GM23248 (cell line): ENCODE results near the gene TRAM2. TPM values are rescaled to one million over a fixed set of nuclear protein-coding genes. Genes with fewer than 3 reads are reported as not detected.

Experiments
- DNase-seq: peaks from one replicate; pipeline ENCODE4 v3.0.0-alpha.2; 2015
- H2AFZ ChIP-seq: fragments of 200-600 bp; sonication (generic); 2 replicates; pipeline ENCODE4 v1.6.1; 2016; ENCODE audit warnings: antibody characterized with exemption
- H3F3A ChIP-seq: fragments of 200-600 bp; sonication (generic); 2 replicates; pipeline ENCODE4 v1.6.1; 2016; ENCODE audit warnings: mild to moderate bottlenecking, antibody characterized with exemption, mixed run types; ENCODE audit not compliant: insufficient read depth
- H3K27ac ChIP-seq: fragments of 200-600 bp; sonication (generic); 2 replicates; pipeline ENCODE4 v1.5.1; 2016; ENCODE audit warnings: mild to moderate bottlenecking
- H3K27me3 ChIP-seq: fragments of 200-600 bp; sonication (generic); replicated peaks from 2 replicates; pipeline ENCODE4 v1.6.1; 2016; ENCODE audit warnings: mild to moderate bottlenecking; ENCODE audit not compliant: insufficient read depth
- H3K36me3 ChIP-seq: fragments of 200-600 bp; sonication (generic); 2 replicates; pipeline ENCODE4 v1.6.1; 2016; ENCODE audit warnings: low read depth, mild to moderate bottlenecking
- H3K4me1 ChIP-seq: fragments of 200-600 bp; sonication (generic); 2 replicates; pipeline ENCODE4 v1.6.1; 2016; ENCODE audit warnings: mild to moderate bottlenecking; ENCODE audit not compliant: insufficient read depth
- H3K4me2 ChIP-seq: fragments of 200-600 bp; sonication (generic); one replicate; pipeline ENCODE4 v1.6.1; 2016; ENCODE audit warnings: mild to moderate bottlenecking; ENCODE audit not compliant: unreplicated experiment
- H3K4me3 ChIP-seq: fragments of 200-600 bp; sonication (generic); 2 replicates; pipeline ENCODE4 v1.5.1; 2016; ENCODE audit warnings: mild to moderate bottlenecking
- H3K79me2 ChIP-seq: fragments of 200-600 bp; sonication (generic); 2 replicates; pipeline ENCODE4 v1.6.1; 2016; ENCODE audit warnings: mild to moderate bottlenecking; ENCODE audit not compliant: insufficient read depth
- H3K9ac ChIP-seq: fragments of 200-600 bp; sonication (generic); 2 replicates; pipeline ENCODE4 v1.6.1; 2016; ENCODE audit warnings: mild to moderate bottlenecking
- H3K9me2 ChIP-seq: fragments of 200-600 bp; sonication (generic); 2 replicates; pipeline ENCODE4 v1.6.1; 2016; ENCODE audit warnings: mixed run types, mild to moderate bottlenecking, moderate library complexity; ENCODE audit not compliant: insufficient read depth
- H3K9me3 ChIP-seq: fragments of 200-600 bp; sonication (generic); one replicate; pipeline ENCODE4 v1.6.1; 2017; ENCODE audit warnings: low read depth
- H4K20me1 ChIP-seq: fragments of 200-600 bp; sonication (generic); 2 replicates; pipeline ENCODE4 v1.6.0; 2016; ENCODE audit not compliant: insufficient read depth
- EZH2 ChIP-seq: fragments of 200-600 bp; sonication (generic); IDR thresholded peaks from 2 replicates; pipeline ENCODE4 v1.6.1; 2018; ENCODE audit warnings: antibody characterized with exemption, mild to moderate bottlenecking; ENCODE audit not compliant: insufficient read depth, poor library complexity, severe bottlenecking
- EZH2phosphoT487 ChIP-seq: fragments of 200-600 bp; sonication (generic); IDR thresholded peaks from 2 replicates; pipeline ENCODE4 v1.6.1; 2018; ENCODE audit warnings: antibody characterized with exemption, moderate library complexity, mild to moderate bottlenecking, low read depth; ENCODE audit not compliant: insufficient read depth
- WGBS, 2 experiments: methylation state at CpG; one replicate each; pipeline ENCODE4 v1.1.6; 2015 to 2017; ENCODE audit warnings: low lambda C conversion rate in 2 of 2, low coverage in 1 of 2; ENCODE audit errors: missing lambda C conversion rate in 2 of 2; 5-methylcytosine and 5-hydroxymethylcytosine counted together
- in situ Hi-C: fragments of 300-500 bp; cut with MboI; formaldehyde crosslinking; loops from 2 replicates; pipeline ENCODE4 v1.15.0; 2020
- polyA plus RNA-seq: library from polyadenylated mRNA; unstranded; fragments of >200 nt; fragmentation: Nextera tagmentation; extraction: Ambion mirVana; gene quantifications from 2 replicates; pipeline ENCODE4 v1.2.1, GENCODE V29; 2016
- total RNA-seq: library from RNA; depleted of rRNA; stranded (reverse); fragments of >200 nt; shearing (Covaris generic); gene quantifications from 2 replicates; pipeline ENCODE4 v1.2.3, GENCODE V29; 2014

Gene TRAM2
- total and polyA plus RNA-seq, 2 experiments from 2014 or later: 141 to 174 TPM

- 97 to 99% methylated on average over 7 of the region's 7 CpGs for WGBS, 2 experiments
- Histone ChIP-seq H4K20me1 (no peaks in the 10 kb centered on the region), H3K4me1 (0 out of 2 replicates have a peak, but pooled peaks cover 8% of the 10 kb centered on the region), H3K9me2 (no peaks in the 10 kb centered on the region), H3F3A (peaks cover 4% of the 10 kb centered on the region; the same call in 1 of the 2 replicates), H2AFZ (no peak overlapping the region), H3K27ac (no peak overlapping the region), H3K79me2 (peaks cover 21% of the 10 kb centered on the region), H3K9me3 (no peaks in the 10 kb centered on the region), H3K36me3 (no peaks in the 10 kb centered on the region), H3K4me3 (no peak overlapping the region), H3K9ac (no peak overlapping the region), H3K27me3 (no peaks in the 10 kb centered on the region), H3K4me2 (no peak overlapping the region)
- TF ChIP-seq EZH2 (no peak), EZH2phosphoT487 (no peak)
- in situ Hi-C loops: no loop called here
- no peak for DNase-seq
These were observed 4.0 kb upstream of the TRAM2 start for GRCh38 chr6:52580905-52581304.

- TF ChIP-seq EZH2phosphoT487 (no peak), EZH2 (no peak)
- Histone ChIP-seq H2AFZ (no peak overlapping the region), H3K79me2 (peaks cover 38% of the 10 kb centered on the region), H3K36me3 (no peaks in the 10 kb centered on the region), H3K9me3 (no peaks in the 10 kb centered on the region), H3K27ac (no peak overlapping the region), H3K27me3 (no peaks in the 10 kb centered on the region), H3K4me3 (no peak overlapping the region), H3K9ac (no peak overlapping the region), H4K20me1 (no peaks in the 10 kb centered on the region), H3K4me1 (peaks cover 9% of the 10 kb centered on the region; the same call in 1 of the 2 replicates), H3F3A (peaks cover 20% of the 10 kb centered on the region), H3K4me2 (no peak overlapping the region), H3K9me2 (no peaks in the 10 kb centered on the region)
- DNase-seq: no peak
- in situ Hi-C loops: no loop called here
- 84 to 85% methylated on average over 6 of the region's 6 CpGs for WGBS, 2 experiments
These were observed 2.3 kb upstream of the TRAM2 start for GRCh38 chr6:52579006-52579660.

- no peak for TF ChIP-seq EZH2
- TF ChIP-seq EZH2phosphoT487: no peak
- Histone ChIP-seq H3K9me2 (no peaks in the 10 kb centered on the region), H3K4me3 (peak overlapping the region; percentile 92), H3K9ac (peak overlapping the region; percentile 98), H3K27ac (peak overlapping the region; percentile 93), H3F3A (peaks cover 32% of the 10 kb centered on the region), H3K9me3 (no peaks in the 10 kb centered on the region), H3K4me2 (peak overlapping the region; percentile 84), H3K79me2 (peaks cover 50% of the 10 kb centered on the region), H3K27me3 (no peaks in the 10 kb centered on the region), H3K36me3 (no peaks in the 10 kb centered on the region), H2AFZ (peak overlapping the region; percentile 51), H3K4me1 (peaks cover 21% of the 10 kb centered on the region), H4K20me1 (no peaks in the 10 kb centered on the region)
- in situ Hi-C loops: no loop called here
- WGBS, 2 experiments: 46 to 58% methylated on average over 9 of the region's 9 CpGs
- DNase-seq: no peak
These were observed 1.1 kb upstream of the TRAM2 start for GRCh38 chr6:52577778-52578463.

- Histone ChIP-seq H3K79me2 (peaks cover 65% of the 10 kb centered on the region), H3K9ac (peak overlapping the region; percentile 98), H3K9me3 (no peaks in the 10 kb centered on the region), H3K27me3 (no peaks in the 10 kb centered on the region), H3K36me3 (peaks cover 3% of the 10 kb centered on the region; the same call in 1 of the 2 replicates), H2AFZ (no peak overlapping the region), H3K4me1 (peaks cover 35% of the 10 kb centered on the region), H3K27ac (peak overlapping the region; percentile 93), H3K4me2 (peak overlapping the region; percentile 96), H3F3A (peaks cover 47% of the 10 kb centered on the region), H4K20me1 (no peaks in the 10 kb centered on the region), H3K4me3 (peak overlapping the region; percentile 92), H3K9me2 (no peaks in the 10 kb centered on the region)
- peak; percentile 91 for DNase-seq
- TF ChIP-seq EZH2: no peak
- in situ Hi-C loops: no loop called here
- WGBS, 2 experiments: 1% methylated on average over 31 to 43 of the region's 51 CpGs
These were observed 353 bp downstream of the TRAM2 start for GRCh38 chr6:52576392-52577021.
